GM12873 (cell line): Measurements from ENCODE around the gene GBA3.

Experiments
- CTCF ChIP-seq: IDR thresholded peaks from 2 replicates; pipeline ENCODE4 v1.5.1; 2012; ENCODE audit warnings: low read depth, mild to moderate bottlenecking, moderate library complexity, low read length, control low read depth; ENCODE audit not compliant: insufficient read depth; ENCODE audit errors: missing control alignments

GBA3 gene

GRCh38 chr4:22712529-22712928 lies 19.8 kb downstream of the GBA3 start:
- no peak for TF ChIP-seq CTCF

- no peak for TF ChIP-seq CTCF
Measured at GRCh38 chr4:22713841-22714240, 21.1 kb downstream of the GBA3 start.

- no peak for TF ChIP-seq CTCF
Measured at GRCh38 chr4:22719218-22719617, 26.5 kb downstream of the GBA3 start.

GRCh38 chr4:22720091-22720490 lies 27.4 kb downstream of the GBA3 start:
- TF ChIP-seq CTCF: no peak

GRCh38 chr4:22721204-22721603 lies 28.5 kb downstream of the GBA3 start:
- no peak for TF ChIP-seq CTCF

- TF ChIP-seq CTCF: no peak
Measured at GRCh38 chr4:22730021-22730420, 37.3 kb downstream of the GBA3 start.

- TF ChIP-seq CTCF: no peak
Measured at GRCh38 chr4:22733816-22734215, 41.1 kb downstream of the GBA3 start.

- no peak for TF ChIP-seq CTCF
Measured at GRCh38 chr4:22736912-22737311, 44.2 kb downstream of the GBA3 start.
